ENCODE measurements around the gene PIGZ. TPM values are rescaled to one million over a fixed set of nuclear protein-coding genes. Genes with fewer than 3 reads are reported as not detected.
A peak's percentile ranks its signal among the peaks of the same experiment; 100 is the strongest.

Gene PIGZ
- total RNA-seq, 3 donors from 2014 or later: 29.1 to 131 (median 122) TPM

- no peak for DNase-seq
- no peaks in the 10 kb centered on the region for H3K9me3 ChIP-seq
- no peak for ATAC-seq
- intact Hi-C loops (cut with DNase I, micrococcal nuclease): loop anchor here in 1 of 2 donors (10.0 kb wide), 1 partner anchor 136 kb away; no protein-coding TSS in a partner anchor
- H3K4me3 ChIP-seq: no peak overlapping the region
- no peaks in the 10 kb centered on the region for H3K36me3 ChIP-seq (ENCODE audit: low read depth)
- peaks cover 8% of the 10 kb centered on the region for H3K4me1 ChIP-seq (ENCODE audit: low read depth)
- no peak for TF ChIP-seq CTCF (IDR thresholded peaks at IDR 0.05)
These were observed 2.6 kb upstream of the PIGZ start for GRCh38 chr3:196971094-196971698.

- DNase-seq: no peak
- Histone ChIP-seq H3K9me3 (no peaks in the 10 kb centered on the region), H3K4me3 (no peak overlapping the region), H3K36me3 (ENCODE audit: low read depth) (no peaks in the 10 kb centered on the region), H3K4me1 (ENCODE audit: low read depth) (peaks cover 8% of the 10 kb centered on the region)
- no peak for ATAC-seq
- intact Hi-C loops (cut with DNase I, micrococcal nuclease): loop anchor here in 1 of 2 donors (10.0 kb wide), 1 partner anchor 136 kb away; no protein-coding TSS in a partner anchor
- no peak for TF ChIP-seq CTCF (IDR thresholded peaks at IDR 0.05)
These were observed 2.0 kb upstream of the PIGZ start for GRCh38 chr3:196970547-196971093.

GRCh38 chr3:196969660-196970546 lies 1.3 kb upstream of the PIGZ start:
- ATAC-seq: peak; percentile 88
- H3K4me3 ChIP-seq: peak overlapping the region; percentile 68
- peak; percentile 90 for TF ChIP-seq CTCF (IDR thresholded peaks at IDR 0.05)
- intact Hi-C loops (cut with DNase I, micrococcal nuclease): loop anchor here in 1 of 2 donors (10.0 kb wide), 1 partner anchor 135 kb away; no protein-coding TSS in a partner anchor
- no peaks in the 10 kb centered on the region for H3K9me3 ChIP-seq
- DNase-seq: peak; percentile 68 to 84 (median 73)
- H3K4me1 ChIP-seq (ENCODE audit: low read depth): peaks cover 8% of the 10 kb centered on the region
- H3K36me3 ChIP-seq (ENCODE audit: low read depth): no peaks in the 10 kb centered on the region

- peaks cover 12% of the 10 kb centered on the region for H3K4me1 ChIP-seq (ENCODE audit: low read depth)
- intact Hi-C loops (cut with DNase I, micrococcal nuclease): no loop called here
- peak overlapping the region; percentile 68 for H3K4me3 ChIP-seq
- no peaks in the 10 kb centered on the region for H3K9me3 ChIP-seq
- peak; percentile 47 for ATAC-seq
- DNase-seq: peak in 1 of 3 donors; percentile 68
- no peaks in the 10 kb centered on the region for H3K36me3 ChIP-seq (ENCODE audit: low read depth)
- no peak for TF ChIP-seq CTCF (IDR thresholded peaks at IDR 0.05)
These were observed 564 bp upstream of the PIGZ start for GRCh38 chr3:196969134-196969659.

GRCh38 chr3:196967412-196968232 lies 1.0 kb downstream of the PIGZ start:
- no peak for ATAC-seq
- no peak for DNase-seq
- Histone ChIP-seq H3K4me1 (ENCODE audit: low read depth) (peaks cover 17% of the 10 kb centered on the region), H3K4me3 (peak overlapping the region; percentile 68), H3K9me3 (no peaks in the 10 kb centered on the region), H3K36me3 (ENCODE audit: low read depth) (no peaks in the 10 kb centered on the region)
- intact Hi-C loops (cut with DNase I, micrococcal nuclease): no loop called here
- TF ChIP-seq CTCF (IDR thresholded peaks at IDR 0.05): no peak

All from mucosa of descending colon (tissue), 3 donors.